Ovary (tissue), 9 donors: ENCODE results near the gene DCLRE1B. TPM values are rescaled to one million over a fixed set of nuclear protein-coding genes. Genes with fewer than 3 reads are reported as not detected.

Source experiments
- DNase-seq, 5 donors: peaks; one replicate each; pipeline ENCODE4 v3.0.0-alpha.2; 2019 to 2020
- H3K27ac ChIP-seq, 2 donors: fragments of 200-600 bp; one replicate each; pipeline versions ENCODE4 v1.5.1 to v1.8.0; 2019 to 2022
- H3K27me3 ChIP-seq: fragments of 200-600 bp; one replicate; pipeline ENCODE4 v1.8.0; 2022
- H3K36me3 ChIP-seq: fragments of 200-600 bp; sonication (generic); one replicate; pipeline ENCODE4 v1.5.1; 2019
- H3K4me1 ChIP-seq: one replicate; pipeline ENCODE4 v1.8.1; 2013; ENCODE audit warnings: mild to moderate bottlenecking, moderate library complexity; ENCODE audit not compliant: insufficient read depth
- H3K4me3 ChIP-seq: fragments of 200-600 bp; sonication (generic); one replicate; pipeline ENCODE4 v1.5.1; 2017
- H3K9me3 ChIP-seq, 2 donors: fragments of 200-600 bp in 1 of 2; sonication (generic) in 1 of 2; one replicate each; pipeline versions ENCODE4 v1.5.1 to v1.8.1; 2013 to 2019; ENCODE audit warnings: mild to moderate bottlenecking in 1 of 2, moderate library complexity in 1 of 2
- EP300 ChIP-seq: sonication (generic); formaldehyde crosslinking; IDR thresholded peaks from one replicate; pipeline ENCODE4 v1.6.1; 2017; ENCODE audit warnings: antibody characterized with exemption
- POLR2A ChIP-seq: fragments of 450-650 bp; IDR thresholded peaks from one replicate; pipeline ENCODE4 v1.6.1; 2017; ENCODE audit warnings: antibody characterized with exemption, mild to moderate bottlenecking, moderate library complexity
- WGBS, 3 donors: extraction: QIAGEN DNeasy Blood & Tissue Kit in 1 of 3; methylation state at CpG; one replicate each; pipeline versions ENCODE4 v1.1.5 to v1.1.7; 2013 to 2017; 5-methylcytosine and 5-hydroxymethylcytosine counted together
- intact Hi-C, 4 donors: fragments of 100-400 bp; cut with DNase I; formaldehyde crosslinking; loops; one replicate each; pipeline versions ENCODE4 v1.11.0 to v1.15.1; 2022 to 2023
- polyA plus RNA-seq, 2 donors: library from polyadenylated mRNA; stranded (reverse); fragments of 200-250 nt in 1 of 2; fragments of 350-450 nt in 1 of 2; fragmentation: Illumina TruSeq in 1 of 2; extraction: RNeasy Lipid Tissue Mini Kit (QIAGEN cat#74804) in 1 of 2; gene quantifications; one replicate each; pipeline ENCODE4 v1.2.3, GENCODE V29; 2013 to 2014
- total RNA-seq, 7 donors: library from RNA; depleted of rRNA in 2 of 7; stranded (reverse); fragments of >200 nt in 2 of 7; fragmentation: NEBNext Ultra II Directional in 3 of 7; extraction: Animal tissue kit (Norgen Biotek cat#: 25700) in 3 of 7; gene quantifications; one replicate each; pipeline versions ENCODE4 v1.1.0 to v1.2.4, GENCODE V29; 2016 to 2023
- TF ChIP-seq, protein P1 (sequence below), 3 donors: fragments of 450-650 bp in 2 of 3; fragments of 200-600 bp in 1 of 3; IDR thresholded peaks; one replicate each; pipeline versions ENCODE4 v1.5.1 to v1.8.0; 2016 to 2022; ENCODE audit warnings: antibody characterized with exemption in 3 of 3, mild to moderate bottlenecking in 1 of 3
- donor health status: DM: no; HTN: no; CAD: no; lungs with moderate emphysema.
- donor health status: DM: no; HTN: no; CAD: no.
- donor health status: Bipolar disorder and iron deficiency.
- donor health status: DM: yes; HTN: yes; CAD: no.
- donor health status: DM: no; HTN: no; CAD: no.
- donor health status: DM: yes; HTN: yes; CAD: no.

DCLRE1B gene
- total and polyA plus RNA-seq, 9 donors = 2.4 to 7.1 (median 5.0) TPM

DNA sequence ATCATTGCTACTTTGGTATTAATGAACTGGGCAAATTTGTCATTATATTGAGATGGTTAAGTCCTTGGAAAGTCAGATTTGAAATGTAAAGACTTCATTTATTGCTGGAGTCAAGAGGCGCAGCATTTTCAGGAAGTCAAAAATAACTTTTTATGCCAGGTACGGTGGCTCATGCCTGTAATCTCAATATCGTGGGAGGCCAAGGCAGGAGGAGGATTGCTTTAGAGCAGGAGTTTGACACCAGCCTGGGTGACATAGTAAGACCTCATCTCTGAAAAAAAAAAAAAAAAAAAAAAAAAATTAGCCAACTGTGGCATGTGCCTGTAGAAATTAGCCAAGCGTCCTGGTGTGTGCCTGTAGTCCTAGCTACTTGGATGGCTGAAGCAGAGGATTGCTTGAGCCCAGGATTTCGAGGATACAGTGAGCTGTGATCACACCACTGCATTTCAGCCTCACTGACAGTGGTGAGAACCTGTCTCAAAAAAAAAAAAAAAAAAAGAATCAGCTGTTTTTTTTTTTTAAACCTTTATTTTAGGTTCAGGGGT is 29.5 kb downstream of the DCLRE1B start:
- Histone ChIP-seq H3K4me1 (peaks cover 10% of the 10 kb centered on the region), H3K27ac (no peak overlapping the region), H3K9me3 (no peaks in the 10 kb centered on the region), H3K4me3 (no peak overlapping the region), H3K36me3 (no peaks in the 10 kb centered on the region), H3K27me3 (no peaks in the 10 kb centered on the region)
- 70 to 77% (median 74%) methylated on average over 5 of the region's 5 CpGs for WGBS, 3 donors
- intact Hi-C loops = no loop called here
- DNase-seq = no peak
- TF ChIP-seq POLR2A (no peak), EP300 (no peak)
- TF ChIP-seq, protein P1, sequence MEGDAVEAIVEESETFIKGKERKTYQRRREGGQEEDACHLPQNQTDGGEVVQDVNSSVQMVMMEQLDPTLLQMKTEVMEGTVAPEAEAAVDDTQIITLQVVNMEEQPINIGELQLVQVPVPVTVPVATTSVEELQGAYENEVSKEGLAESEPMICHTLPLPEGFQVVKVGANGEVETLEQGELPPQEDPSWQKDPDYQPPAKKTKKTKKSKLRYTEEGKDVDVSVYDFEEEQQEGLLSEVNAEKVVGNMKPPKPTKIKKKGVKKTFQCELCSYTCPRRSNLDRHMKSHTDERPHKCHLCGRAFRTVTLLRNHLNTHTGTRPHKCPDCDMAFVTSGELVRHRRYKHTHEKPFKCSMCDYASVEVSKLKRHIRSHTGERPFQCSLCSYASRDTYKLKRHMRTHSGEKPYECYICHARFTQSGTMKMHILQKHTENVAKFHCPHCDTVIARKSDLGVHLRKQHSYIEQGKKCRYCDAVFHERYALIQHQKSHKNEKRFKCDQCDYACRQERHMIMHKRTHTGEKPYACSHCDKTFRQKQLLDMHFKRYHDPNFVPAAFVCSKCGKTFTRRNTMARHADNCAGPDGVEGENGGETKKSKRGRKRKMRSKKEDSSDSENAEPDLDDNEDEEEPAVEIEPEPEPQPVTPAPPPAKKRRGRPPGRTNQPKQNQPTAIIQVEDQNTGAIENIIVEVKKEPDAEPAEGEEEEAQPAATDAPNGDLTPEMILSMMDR (IDR thresholded peaks at IDR 0.05) = no peak

DNA sequence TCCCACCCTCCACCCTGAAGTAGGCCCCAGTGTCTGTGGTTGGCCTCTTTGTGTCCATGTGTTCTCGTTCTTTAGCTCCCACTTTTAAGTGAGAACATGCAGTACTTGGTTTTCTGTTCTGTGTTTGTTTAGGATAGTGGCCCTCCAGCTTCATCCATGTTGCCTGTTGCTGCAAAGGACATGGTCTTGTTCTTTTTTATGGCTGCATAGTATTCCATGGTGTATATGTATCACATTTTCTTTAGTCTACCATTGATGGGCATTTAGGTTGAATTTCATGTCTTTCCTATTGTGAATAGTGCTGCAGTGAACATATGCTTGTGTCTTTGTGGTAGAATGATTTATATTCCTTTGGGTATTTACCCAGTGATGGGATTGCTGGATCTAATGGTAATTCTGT is 30.1 kb downstream of the DCLRE1B start:
- DNase-seq = no peak
- TF ChIP-seq, protein P1 (IDR thresholded peaks at IDR 0.05) = no peak
- TF ChIP-seq EP300 (no peak), POLR2A (no peak)
- Histone ChIP-seq H3K36me3 (no peaks in the 10 kb centered on the region), H3K27ac (no peak overlapping the region), H3K9me3 (no peaks in the 10 kb centered on the region), H3K4me1 (peaks cover 11% of the 10 kb centered on the region), H3K27me3 (no peaks in the 10 kb centered on the region), H3K4me3 (no peak overlapping the region)
- 96 to 100% (median 100%) methylated on average over 1 of the region's 1 CpG for WGBS, 3 donors
- intact Hi-C loops = no loop called here

DNA sequence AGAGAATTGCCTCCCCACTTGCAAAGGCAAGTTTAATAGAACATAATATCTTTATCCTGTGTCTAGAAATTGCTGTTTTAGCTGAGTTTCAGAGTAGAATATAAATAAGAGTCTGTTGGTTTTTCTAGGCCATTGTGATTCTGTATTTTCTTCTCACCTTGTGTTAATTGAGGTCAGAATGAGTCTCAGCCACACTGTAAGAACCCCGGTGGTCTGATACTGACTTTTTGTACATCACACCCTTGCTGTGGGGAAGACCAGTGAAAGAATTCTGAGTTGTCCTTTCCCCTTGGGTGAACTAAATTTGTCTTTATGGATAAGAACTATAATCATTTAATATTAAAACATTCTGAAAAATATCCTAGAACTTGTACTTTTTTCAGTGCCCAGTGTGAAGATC is 30.8 kb downstream of the DCLRE1B start:
- H3K36me3 ChIP-seq = no peaks in the 10 kb centered on the region
- H3K4me1 ChIP-seq = peaks cover 13% of the 10 kb centered on the region
- no peaks in the 10 kb centered on the region for H3K9me3 ChIP-seq
- H3K4me3 ChIP-seq = no peak overlapping the region
- no peaks in the 10 kb centered on the region for H3K27me3 ChIP-seq
- no peak for TF ChIP-seq EP300
- TF ChIP-seq, protein P1 (IDR thresholded peaks at IDR 0.05) = no peak
- no peak for TF ChIP-seq POLR2A
- DNase-seq = no peak
- 73 to 78% (median 74%) methylated on average over 1 of the region's 1 CpG for WGBS, 3 donors
- H3K27ac ChIP-seq = no peak overlapping the region
- intact Hi-C loops = no loop called here

DNA sequence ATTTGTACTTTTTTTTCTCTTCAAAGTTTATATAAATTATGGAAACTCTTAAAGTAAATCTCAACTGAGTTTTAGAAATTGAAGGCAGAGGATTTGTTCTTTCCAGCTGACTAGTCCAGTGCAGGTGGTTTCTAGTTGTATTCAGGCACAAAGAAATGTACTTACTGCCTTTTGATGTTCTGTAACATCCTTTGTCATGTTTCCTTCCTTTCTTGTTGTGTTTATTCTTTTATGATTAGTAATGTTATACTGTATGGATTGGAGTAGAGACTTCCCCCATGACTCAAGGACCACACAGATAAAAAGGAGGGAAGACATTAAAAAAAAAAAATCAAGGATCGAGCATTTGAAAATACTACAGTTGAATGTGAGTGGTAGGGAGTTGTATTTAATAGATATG is 32.0 kb downstream of the DCLRE1B start:
- TF ChIP-seq POLR2A = no peak
- TF ChIP-seq, protein P1 (IDR thresholded peaks at IDR 0.05) = no peak
- no peak for TF ChIP-seq EP300
- 56 to 77% (median 62%) methylated on average over 1 of the region's 1 CpG for WGBS, 3 donors
- Histone ChIP-seq H3K4me3 (no peak overlapping the region), H3K27me3 (no peaks in the 10 kb centered on the region), H3K36me3 (no peaks in the 10 kb centered on the region), H3K9me3 (no peaks in the 10 kb centered on the region), H3K27ac (no peak overlapping the region), H3K4me1 (peaks cover 13% of the 10 kb centered on the region)
- DNase-seq = no peak
- intact Hi-C loops = no loop called here
